Trophoblast cell (in vitro differentiated cells and primary cell): ENCODE data around the gene RNF26.
A peak's percentile ranks its signal among the peaks of the same experiment; 100 is the strongest.

Source experiments
- DNase-seq, 2 donors: peaks; one replicate each; pipeline ENCODE4 v3.0.0-alpha.2; 2016
- H2AFZ ChIP-seq: 2 replicates; pipeline ENCODE4 v1.6.1; 2013; ENCODE audit warnings: low read length, moderate library complexity, mild to moderate bottlenecking; ENCODE audit not compliant: insufficient read depth, poor library complexity
- H2AK5ac ChIP-seq: 2 replicates; pipeline ENCODE4 v1.6.1; 2013; ENCODE audit warnings: mild to moderate bottlenecking, low read length
- H2BK120ac ChIP-seq: 2 replicates; pipeline ENCODE4 v1.6.1; 2013; ENCODE audit warnings: low read length, mild to moderate bottlenecking, moderate library complexity; ENCODE audit not compliant: insufficient read depth, poor library complexity
- H2BK12ac ChIP-seq: 2 replicates; pipeline ENCODE4 v1.6.1; 2013; ENCODE audit warnings: mild to moderate bottlenecking, low read length, moderate library complexity
- H2BK5ac ChIP-seq: 2 replicates; pipeline ENCODE4 v1.6.1; 2013; ENCODE audit warnings: low read length, low read depth, moderate library complexity, mild to moderate bottlenecking; ENCODE audit not compliant: poor library complexity
- H3K14ac ChIP-seq: 2 replicates; pipeline ENCODE4 v1.6.1; 2013; ENCODE audit warnings: mild to moderate bottlenecking, low read length
- H3K18ac ChIP-seq: 2 replicates; pipeline ENCODE4 v1.6.1; 2013; ENCODE audit warnings: mild to moderate bottlenecking, low read length
- H3K23ac ChIP-seq: 2 replicates; pipeline ENCODE4 v1.6.1; 2013; ENCODE audit warnings: low read length
- H3K27ac ChIP-seq: 2 replicates; pipeline ENCODE4 v1.5.1; 2013; ENCODE audit warnings: low read depth, mild to moderate bottlenecking, inconsistent platforms, low read length, moderate library complexity
- H3K27me3 ChIP-seq: 2 replicates; pipeline ENCODE4 v1.6.1; 2013; ENCODE audit warnings: inconsistent platforms, mild to moderate bottlenecking, low read length, moderate library complexity; ENCODE audit not compliant: insufficient read depth
- H3K36me3 ChIP-seq, 2 experiments: 1 replicate in 1 of 2; 2 replicates in 1 of 2; pipeline ENCODE4 v1.6.1; 2013; ENCODE audit warnings: low read length in 2 of 2, mild to moderate bottlenecking in 2 of 2, moderate library complexity in 1 of 2; ENCODE audit not compliant: insufficient read depth in 2 of 2, control insufficient read depth in 1 of 2
- H3K4ac ChIP-seq: 2 replicates; pipeline ENCODE4 v1.6.1; 2013; ENCODE audit warnings: low read depth, mild to moderate bottlenecking, low read length, moderate library complexity
- H3K4me1 ChIP-seq, 2 experiments: 1 replicate in 1 of 2; 2 replicates in 1 of 2; pipeline ENCODE4 v1.6.1; 2013; ENCODE audit warnings: low read length in 2 of 2, mild to moderate bottlenecking in 2 of 2, moderate library complexity in 1 of 2; ENCODE audit not compliant: insufficient read depth in 2 of 2, control insufficient read depth in 1 of 2
- H3K4me2 ChIP-seq: 2 replicates; pipeline ENCODE4 v1.6.1; 2013; ENCODE audit warnings: inconsistent platforms, mild to moderate bottlenecking, low read length, moderate library complexity
- H3K4me3 ChIP-seq: 2 replicates; pipeline ENCODE4 v1.5.1; 2013; ENCODE audit warnings: mild to moderate bottlenecking, low read depth, low read length, inconsistent platforms
- H3K79me1 ChIP-seq: one replicate; pipeline ENCODE4 v1.6.1; 2013; ENCODE audit warnings: low read length
- H3K79me2 ChIP-seq: 2 replicates; pipeline ENCODE4 v1.6.1; 2013; ENCODE audit warnings: low read length, mild to moderate bottlenecking; ENCODE audit not compliant: control insufficient read depth, insufficient read depth, poor library complexity
- H3K9ac ChIP-seq: 2 replicates; pipeline ENCODE4 v1.6.1; 2013; ENCODE audit warnings: mild to moderate bottlenecking, low read length
- H3K9me3 ChIP-seq: 2 replicates; pipeline ENCODE4 v1.6.1; 2013; ENCODE audit warnings: low read depth, mild to moderate bottlenecking, control low read depth, inconsistent platforms, low read length; ENCODE audit not compliant: insufficient read depth
- H4K12ac ChIP-seq: 2 replicates; pipeline ENCODE4 v1.6.1; 2013; ENCODE audit warnings: low read depth, mild to moderate bottlenecking, low read length, moderate library complexity
- H4K8ac ChIP-seq: 2 replicates; pipeline ENCODE4 v1.6.1; 2013; ENCODE audit warnings: low read depth, mild to moderate bottlenecking, low read length, moderate library complexity
- H4K91ac ChIP-seq: one replicate; pipeline ENCODE4 v1.6.1; 2013; ENCODE audit warnings: low read depth, mild to moderate bottlenecking, low read length, moderate library complexity
- WGBS: extraction: QIAGEN DNeasy Blood & Tissue Kit; methylation state at CpG from one replicate; pipeline ENCODE4 v1.1.7; 2013; ENCODE audit warnings: missing lambda C conversion rate; ENCODE audit not compliant: insufficient read length, insufficient coverage; ENCODE audit errors: extremely low coverage; 5-methylcytosine and 5-hydroxymethylcytosine counted together

RNF26 gene

GRCh38 chr11:119335091-119335654 is 846 bp downstream of the RNF26 start:
- Histone ChIP-seq H3K27me3 (peaks cover 12% of the 10 kb centered on the region), H3K79me2 (peaks cover 9% of the 10 kb centered on the region), H3K4me1 (peaks cover 28 to 39% of the 10 kb centered on the region in 2 experiments), H4K12ac (peak overlapping the region; percentile 4), H3K9ac (no peak overlapping the region), H3K4ac (peak overlapping the region; percentile 59), H2BK120ac (no peak overlapping the region), H4K91ac (peak overlapping the region; percentile 71), H3K18ac (peak overlapping the region; percentile 31), H3K4me3 (peak overlapping the region; percentile 89), H2BK5ac (no peak overlapping the region), H2BK12ac (no peak overlapping the region), H4K8ac (peak overlapping the region; percentile 87), H2AFZ (no peak overlapping the region), H3K36me3 (peaks cover 11 to 12% of the 10 kb centered on the region in 2 experiments), H3K4me2 (peak overlapping the region; percentile 81), H2AK5ac (no peak overlapping the region), H3K79me1 (peaks cover 12% of the 10 kb centered on the region), H3K14ac (no peak overlapping the region), H3K27ac (no peak overlapping the region), H3K9me3 (peaks cover 2% of the 10 kb centered on the region), H3K23ac (no peak overlapping the region)
- DNase-seq, result no peak
- WGBS, result no CpG with 5 or more reads among the region's 15 CpGs

- H3K9ac ChIP-seq, result no peak overlapping the region
- peaks cover 18% of the 10 kb centered on the region for H3K27me3 ChIP-seq
- no peak overlapping the region for H2AK5ac ChIP-seq
- no peak overlapping the region for H4K91ac ChIP-seq
- peaks cover 11 to 12% of the 10 kb centered on the region in 2 experiments for H3K36me3 ChIP-seq
- H3K14ac ChIP-seq, result no peak overlapping the region
- H3K9me3 ChIP-seq, result peaks cover 2% of the 10 kb centered on the region
- H3K79me1 ChIP-seq, result peaks cover 13% of the 10 kb centered on the region
- no peak overlapping the region for H2AFZ ChIP-seq
- no peak overlapping the region for H4K8ac ChIP-seq
- H4K12ac ChIP-seq, result no peak overlapping the region
- no peak for DNase-seq
- H2BK5ac ChIP-seq, result no peak overlapping the region
- no peak overlapping the region for H3K23ac ChIP-seq
- no peak overlapping the region for H2BK12ac ChIP-seq
- no peak overlapping the region for H2BK120ac ChIP-seq
- H3K18ac ChIP-seq, result peak overlapping the region; percentile 34
- no peak overlapping the region for H3K4me3 ChIP-seq
- no peak overlapping the region for H3K27ac ChIP-seq
- peaks cover 9% of the 10 kb centered on the region for H3K79me2 ChIP-seq
- H3K4me1 ChIP-seq, result peaks cover 31 to 41% of the 10 kb centered on the region in 2 experiments
- peak overlapping the region; percentile 3 for H3K4ac ChIP-seq
- WGBS, result no CpG with 5 or more reads among the region's 30 CpGs
- H3K4me2 ChIP-seq, result peak overlapping the region; percentile 81
Observed at GRCh38 chr11:119335655-119336543, 1.6 kb downstream of the RNF26 start.

GRCh38 chr11:119336744-119337469 is 2.6 kb downstream of the RNF26 start:
- H4K12ac ChIP-seq, result peak overlapping the region; percentile 19
- no peak overlapping the region for H3K23ac ChIP-seq
- H2AK5ac ChIP-seq, result no peak overlapping the region

GRCh38 chr11:119337581-119338317 is 3.4 kb downstream of the RNF26 start:
- Histone ChIP-seq H3K27me3 (peaks cover 26% of the 10 kb centered on the region), H3K14ac (peak overlapping the region; percentile 51), H2AK5ac (no peak overlapping the region), H2BK12ac (no peak overlapping the region), H3K4me3 (no peak overlapping the region), H3K79me2 (peaks cover 9% of the 10 kb centered on the region), H3K18ac (peak overlapping the region; percentile 69), H4K91ac (peak overlapping the region; percentile 68), H3K4me2 (peak overlapping the region; percentile 57), H3K27ac (peak overlapping the region; percentile 86), H2BK5ac (peak overlapping the region; percentile 52), H3K4ac (peak overlapping the region; percentile 21), H3K9ac (peak overlapping the region; percentile 25), H3K23ac (no peak overlapping the region), H3K4me1 (peaks cover 31 to 41% of the 10 kb centered on the region in 2 experiments), H4K12ac (peak overlapping the region; percentile 56), H3K79me1 (peaks cover 13% of the 10 kb centered on the region), H4K8ac (peak overlapping the region; percentile 73), H2BK120ac (peak overlapping the region; percentile 54), H3K9me3 (peaks cover 2% of the 10 kb centered on the region), H3K36me3 (peaks cover 11 to 12% of the 10 kb centered on the region in 2 experiments), H2AFZ (peak overlapping the region; percentile 32)
- DNase-seq, result no peak
- no CpG with 5 or more reads among the region's 9 CpGs for WGBS

More at GRCh38 chr11:119336744-119337469, 2.6 kb downstream of the RNF26 start:
- no CpG with 5 or more reads among the region's 9 CpGs for WGBS
- no peak overlapping the region for H2BK120ac ChIP-seq
- no peak overlapping the region for H3K14ac ChIP-seq
- peaks cover 13% of the 10 kb centered on the region for H3K79me1 ChIP-seq
- no peak overlapping the region for H2AFZ ChIP-seq
- no peak overlapping the region for H4K8ac ChIP-seq
- peak overlapping the region; percentile 86 for H3K27ac ChIP-seq
- H3K9me3 ChIP-seq, result peaks cover 2% of the 10 kb centered on the region
- no peak for DNase-seq
- peaks cover 26% of the 10 kb centered on the region for H3K27me3 ChIP-seq
- no peak overlapping the region for H3K4ac ChIP-seq
- no peak overlapping the region for H2BK5ac ChIP-seq
- H2BK12ac ChIP-seq, result no peak overlapping the region
- H3K18ac ChIP-seq, result no peak overlapping the region
- H4K91ac ChIP-seq, result no peak overlapping the region
- peaks cover 9% of the 10 kb centered on the region for H3K79me2 ChIP-seq
- H3K4me2 ChIP-seq, result peak overlapping the region; percentile 52
- H3K36me3 ChIP-seq, result peaks cover 11 to 12% of the 10 kb centered on the region in 2 experiments
- H3K9ac ChIP-seq, result peak overlapping the region; percentile 13
- H3K4me1 ChIP-seq, result peaks cover 31 to 41% of the 10 kb centered on the region in 2 experiments
- no peak overlapping the region for H3K4me3 ChIP-seq
